ENCODE measurements around the gene MBNL2.

- TF ChIP-seq CTCF (conservative IDR thresholded peaks at IDR 0.05; ENCODE audit: low read depth in 2 of 2): no peak
- TF ChIP-seq ZNF331 (CRISPR knock-in tag; IDR thresholded peaks at IDR 0.05; ENCODE audit: low read depth): no peak
Observed at GRCh38 chr13:97423300-97424045, 201.3 kb downstream of the MBNL2 start.
